Thyroid gland (tissue), 4 donors: ENCODE measurements around the gene ADARB2. TPM values are rescaled to one million over a fixed set of nuclear protein-coding genes. Genes with fewer than 3 reads are reported as not detected.

Experiments
- DNase-seq, 2 donors: peaks; one replicate each; pipeline ENCODE4 v3.0.0-alpha.2; 2019
- H3K27ac ChIP-seq, 3 donors: fragments of 200-600 bp; sonication (generic); 1 replicate in 2 of 3; 2 replicates in 1 of 3; pipeline ENCODE4 v1.5.1; 2016 to 2019; ENCODE audit warnings: mild to moderate bottlenecking in 1 of 3, moderate library complexity in 1 of 3
- H3K27me3 ChIP-seq: fragments of 200-600 bp; sonication (generic); one replicate; pipeline ENCODE4 v1.5.1; 2019
- H3K36me3 ChIP-seq, 2 donors: fragments of 200-600 bp; sonication (generic); one replicate each; pipeline ENCODE4 v1.5.1; 2016 to 2019
- H3K4me1 ChIP-seq, 2 donors: fragments of 200-600 bp; sonication (generic); one replicate each; pipeline ENCODE4 v1.5.1; 2017 to 2019
- H3K4me3 ChIP-seq, 3 donors: fragments of 200-600 bp; sonication (generic); replicated peaks in 1 of 3; 1 replicate in 2 of 3; 2 replicates in 1 of 3; pipeline ENCODE4 v1.5.1; 2016; ENCODE audit warnings: mild to moderate bottlenecking in 1 of 3
- H3K9me3 ChIP-seq: fragments of 200-600 bp; sonication (generic); one replicate; pipeline ENCODE4 v1.5.1; 2017
- CTCF ChIP-seq, 6 experiments: fragments of 200-600 bp in 3 of 6; fragments of 450-650 bp in 3 of 6; sonication (generic) in 3 of 6; IDR thresholded peaks; one replicate each; pipeline ENCODE4 v1.5.1; 2016 to 2019; ENCODE audit warnings: antibody characterized with exemption in 6 of 6, mild to moderate bottlenecking in 2 of 6, inconsistent platforms in 1 of 6, moderate library complexity in 1 of 6
- POLR2A ChIP-seq, 2 donors: fragments of 450-650 bp; IDR thresholded peaks; one replicate each; pipeline ENCODE4 v1.6.1; 2017; ENCODE audit warnings: antibody characterized with exemption in 2 of 2, mild to moderate bottlenecking in 2 of 2, moderate library complexity in 1 of 2
- WGBS, 2 donors: methylation state at CpG; one replicate each; pipeline ENCODE4 v1.1.5; 2017; 5-methylcytosine and 5-hydroxymethylcytosine counted together
- intact Hi-C: fragments of 100-400 bp; cut with DNase I; formaldehyde crosslinking; loops from one replicate; pipeline ENCODE4 v1.15.1; 2023
- total RNA-seq, 4 donors: library from RNA; depleted of rRNA; stranded (reverse); fragments of >200 nt; gene quantifications; one replicate each; pipeline ENCODE4 v1.2.3, GENCODE V29; 2016

The ADARB2 gene
- total RNA-seq, 4 donors from 2014 or later = 0.08 to 0.15 TPM; not detected in 2

GRCh38 chr10:1210667-1211066 lies 526.7 kb downstream of the ADARB2 start:
- H3K27me3 ChIP-seq = no peaks in the 10 kb centered on the region
- no peak for DNase-seq
- H3K27ac ChIP-seq = no peak overlapping the region
- H3K36me3 ChIP-seq = no peaks in the 10 kb centered on the region
- intact Hi-C loops = no loop called here
- 65 to 66% methylated on average over 14 of the region's 14 CpGs for WGBS, 2 donors
- no peak for TF ChIP-seq CTCF (IDR thresholded peaks at IDR 0.05)
- no peak for TF ChIP-seq POLR2A (IDR thresholded peaks at IDR 0.05)
- H3K4me1 ChIP-seq = no peaks in the 10 kb centered on the region
- H3K4me3 ChIP-seq = no peak overlapping the region
- no peaks in the 10 kb centered on the region for H3K9me3 ChIP-seq

DNA sequence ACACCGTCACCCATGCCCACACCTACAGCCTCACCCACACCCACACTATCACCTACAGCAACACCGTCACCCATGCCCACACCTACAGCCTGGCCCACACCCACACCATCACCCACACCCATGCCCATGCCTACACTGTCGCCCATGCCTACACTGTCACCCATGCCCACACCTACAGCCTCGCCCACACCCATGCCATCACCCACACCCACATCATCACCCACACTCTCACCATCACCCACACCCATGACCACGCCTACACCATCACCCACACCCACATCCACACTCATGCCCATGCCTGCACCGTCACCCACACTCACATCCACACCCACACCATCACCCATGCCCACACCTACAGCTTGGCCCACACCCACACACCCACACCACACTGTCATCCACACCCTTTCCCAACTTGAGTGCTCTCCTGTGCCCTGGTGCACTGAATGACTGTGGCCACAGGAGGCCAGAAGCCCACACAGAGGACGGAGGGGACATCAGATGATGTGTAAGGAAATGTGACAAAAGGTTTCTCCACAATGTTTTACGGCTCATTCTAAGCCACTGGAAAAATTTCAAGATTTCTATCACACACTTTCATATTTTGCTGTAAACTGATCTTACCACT lies 527.9 kb downstream of the ADARB2 start:
- TF ChIP-seq CTCF (IDR thresholded peaks at IDR 0.05) (no peak), POLR2A (IDR thresholded peaks at IDR 0.05) (no peak)
- no peak for DNase-seq

DNA sequence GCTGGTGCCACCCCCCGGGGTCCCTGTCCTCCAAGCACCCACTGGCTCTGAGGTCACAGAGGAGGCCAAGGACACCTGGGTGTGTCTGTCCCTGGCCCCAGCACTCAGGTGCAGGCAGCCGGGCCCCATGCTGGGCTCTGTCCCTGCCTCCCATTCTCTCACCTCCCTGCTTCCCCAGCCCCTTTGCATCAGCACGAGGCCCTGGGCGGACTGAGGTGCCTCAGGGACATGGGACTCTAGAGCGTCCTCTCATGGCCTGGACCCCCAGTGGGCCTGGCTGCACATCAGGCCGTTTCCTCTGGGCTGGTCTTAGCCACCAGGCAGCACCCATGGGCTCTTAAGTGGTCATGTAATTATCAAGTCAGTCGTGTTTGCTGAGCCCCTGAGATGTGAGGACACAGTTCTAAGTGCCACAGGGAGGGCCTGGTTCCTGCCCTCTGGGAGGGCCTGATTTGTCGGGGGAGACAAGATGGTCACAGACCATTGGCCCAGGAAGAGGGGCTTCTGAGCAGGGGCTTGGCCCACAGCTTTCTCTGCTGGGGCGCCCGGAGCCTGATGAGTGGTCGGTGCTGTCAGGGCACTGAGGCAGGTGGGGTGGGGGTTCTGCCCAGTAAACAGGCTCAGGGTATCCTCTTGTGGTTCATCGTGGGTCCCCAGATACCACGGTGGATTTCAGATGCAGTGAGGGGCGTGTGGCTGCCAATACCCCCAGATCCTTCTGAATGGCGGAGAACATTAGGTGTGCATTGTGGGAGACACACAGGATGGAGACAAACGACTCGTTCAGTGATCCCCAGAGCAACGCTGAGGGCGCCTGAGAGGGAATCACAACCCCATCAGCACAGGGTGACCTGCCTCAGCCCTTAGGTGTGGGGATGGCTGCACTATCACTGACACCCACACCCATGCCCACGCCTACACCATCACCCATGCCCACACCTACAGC lies 528.7 kb downstream of the ADARB2 start:
- 85 to 94% methylated on average over 15 to 16 of the region's 20 CpGs for WGBS, 2 donors
- Histone ChIP-seq H3K4me1 (no peaks in the 10 kb centered on the region), H3K9me3 (no peaks in the 10 kb centered on the region), H3K4me3 (no peak overlapping the region), H3K36me3 (no peaks in the 10 kb centered on the region), H3K27ac (no peak overlapping the region), H3K27me3 (no peaks in the 10 kb centered on the region)
- intact Hi-C loops = no loop called here
- TF ChIP-seq POLR2A (IDR thresholded peaks at IDR 0.05) (no peak), CTCF (IDR thresholded peaks at IDR 0.05) (no peak)
- DNase-seq = no peak

More for the DNA sequence above, 527.9 kb downstream of the ADARB2 start:
- Histone ChIP-seq H3K27ac (no peak overlapping the region), H3K9me3 (no peaks in the 10 kb centered on the region), H3K4me3 (no peak overlapping the region), H3K36me3 (no peaks in the 10 kb centered on the region), H3K4me1 (no peaks in the 10 kb centered on the region), H3K27me3 (no peaks in the 10 kb centered on the region)
- intact Hi-C loops = no loop called here
- 85% methylated on average over 8 of the region's 8 CpGs for WGBS, 2 donors

- Histone ChIP-seq H3K9me3 (no peaks in the 10 kb centered on the region), H3K27ac (no peak overlapping the region), H3K36me3 (no peaks in the 10 kb centered on the region), H3K4me1 (no peaks in the 10 kb centered on the region), H3K27me3 (no peaks in the 10 kb centered on the region), H3K4me3 (no peak overlapping the region)
- TF ChIP-seq POLR2A (IDR thresholded peaks at IDR 0.05) (no peak), CTCF (IDR thresholded peaks at IDR 0.05) (no peak)
- 95% methylated on average over 18 to 19 of the region's 19 CpGs for WGBS, 2 donors
- no peak for DNase-seq
- intact Hi-C loops = no loop called here
These were observed 530.7 kb downstream of the ADARB2 start for GRCh38 chr10:1206601-1207000.

DNA sequence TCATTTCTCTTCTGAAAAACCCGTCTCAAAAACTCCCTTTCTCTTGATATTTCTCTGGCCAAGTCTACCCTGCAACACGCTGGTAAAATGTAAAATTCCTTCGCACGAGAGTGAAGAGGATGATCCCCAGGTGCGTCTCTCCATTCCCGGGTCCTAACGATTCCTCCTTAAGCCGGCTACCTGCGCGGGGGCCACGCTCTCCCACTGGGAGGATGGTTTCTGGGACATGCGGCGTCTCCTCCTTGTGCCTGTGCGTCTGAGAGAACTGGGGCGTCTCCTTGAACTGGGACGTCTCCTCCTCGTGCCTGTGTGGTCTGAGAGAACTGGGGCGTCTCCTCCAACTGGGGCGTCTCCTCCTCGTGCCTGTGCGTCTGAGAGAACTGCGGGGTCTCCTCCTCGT lies 531.2 kb downstream of the ADARB2 start:
- Histone ChIP-seq H3K4me1 (no peaks in the 10 kb centered on the region), H3K27ac (no peak overlapping the region), H3K4me3 (no peak overlapping the region), H3K9me3 (no peaks in the 10 kb centered on the region), H3K36me3 (no peaks in the 10 kb centered on the region), H3K27me3 (no peaks in the 10 kb centered on the region)
- DNase-seq = no peak
- WGBS, 2 donors = 89 to 92% methylated on average over 19 to 23 of the region's 23 CpGs
- no peak for TF ChIP-seq POLR2A (IDR thresholded peaks at IDR 0.05)
- intact Hi-C loops = no loop called here
